Vagina (tissue), 2 donors: ENCODE measurements around the gene LINGO1.

Experiments
- POLR2A ChIP-seq, 2 donors: fragments of 450-650 bp; IDR thresholded peaks; one replicate each; pipeline ENCODE4 v1.6.1; 2017; ENCODE audit warnings: antibody characterized with exemption in 2 of 2, mild to moderate bottlenecking in 2 of 2, moderate library complexity in 2 of 2
- TF ChIP-seq, protein P1 (sequence below), 3 experiments: fragments of 450-650 bp in 2 of 3; fragments of 200-600 bp in 1 of 3; sonication (generic) in 1 of 3; IDR thresholded peaks; one replicate each; pipeline ENCODE4 v1.5.1; 2017 to 2019; ENCODE audit warnings: antibody characterized with exemption in 3 of 3, mild to moderate bottlenecking in 2 of 3, moderate library complexity in 2 of 3

DNA sequence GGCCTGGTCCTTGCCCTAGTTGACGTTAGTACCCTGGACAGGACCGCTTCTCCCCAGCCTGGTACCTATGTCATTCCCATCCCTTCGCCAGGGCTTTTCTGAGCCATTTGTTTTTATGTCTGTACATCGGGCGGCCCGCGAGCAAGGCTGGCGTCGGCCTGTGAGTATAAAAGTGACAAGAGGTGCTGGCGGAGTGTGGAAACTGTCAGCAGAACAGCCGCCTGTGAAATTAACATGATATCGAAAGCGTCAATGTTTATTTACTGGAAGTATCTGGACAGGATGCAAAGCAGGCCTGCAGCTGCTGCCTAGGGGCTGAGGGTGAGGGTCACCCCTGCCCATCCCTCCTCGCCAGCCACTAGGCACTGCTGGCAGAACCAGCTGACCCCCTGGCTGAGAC, 33.4 kb downstream of the LINGO1 start:
- TF ChIP-seq, protein P1, sequence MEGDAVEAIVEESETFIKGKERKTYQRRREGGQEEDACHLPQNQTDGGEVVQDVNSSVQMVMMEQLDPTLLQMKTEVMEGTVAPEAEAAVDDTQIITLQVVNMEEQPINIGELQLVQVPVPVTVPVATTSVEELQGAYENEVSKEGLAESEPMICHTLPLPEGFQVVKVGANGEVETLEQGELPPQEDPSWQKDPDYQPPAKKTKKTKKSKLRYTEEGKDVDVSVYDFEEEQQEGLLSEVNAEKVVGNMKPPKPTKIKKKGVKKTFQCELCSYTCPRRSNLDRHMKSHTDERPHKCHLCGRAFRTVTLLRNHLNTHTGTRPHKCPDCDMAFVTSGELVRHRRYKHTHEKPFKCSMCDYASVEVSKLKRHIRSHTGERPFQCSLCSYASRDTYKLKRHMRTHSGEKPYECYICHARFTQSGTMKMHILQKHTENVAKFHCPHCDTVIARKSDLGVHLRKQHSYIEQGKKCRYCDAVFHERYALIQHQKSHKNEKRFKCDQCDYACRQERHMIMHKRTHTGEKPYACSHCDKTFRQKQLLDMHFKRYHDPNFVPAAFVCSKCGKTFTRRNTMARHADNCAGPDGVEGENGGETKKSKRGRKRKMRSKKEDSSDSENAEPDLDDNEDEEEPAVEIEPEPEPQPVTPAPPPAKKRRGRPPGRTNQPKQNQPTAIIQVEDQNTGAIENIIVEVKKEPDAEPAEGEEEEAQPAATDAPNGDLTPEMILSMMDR (IDR thresholded peaks at IDR 0.05): no peak
- TF ChIP-seq POLR2A (IDR thresholded peaks at IDR 0.05): no peak
